H9 (cell line): Measurements from ENCODE around the gene GPC6. TPM values are rescaled to one million over a fixed set of nuclear protein-coding genes. Genes with fewer than 3 reads are reported as not detected.

Experiments
- DNase-seq: peaks from one replicate; pipeline ENCODE4 v3.0.0-alpha.2; 2017
- H2AFZ ChIP-seq: one replicate; pipeline ENCODE4 v1.6.1; 2013; ENCODE audit warnings: mild to moderate bottlenecking, low read length, control low read depth, moderate library complexity
- H2AK5ac ChIP-seq: 2 replicates; pipeline ENCODE4 v1.6.1; 2013; ENCODE audit warnings: low read length, control low read depth, mixed read lengths; ENCODE audit not compliant: insufficient read length
- H2BK120ac ChIP-seq: one replicate; pipeline ENCODE4 v1.6.1; 2013; ENCODE audit warnings: low read depth, mild to moderate bottlenecking, low read length, control low read depth, inconsistent platforms; ENCODE audit not compliant: poor library complexity, severe bottlenecking
- H2BK12ac ChIP-seq: 2 replicates; pipeline ENCODE4 v1.6.1; 2013; ENCODE audit warnings: low read length, control low read depth, mixed read lengths, low read depth; ENCODE audit not compliant: insufficient read length
- H2BK15ac ChIP-seq: 2 replicates; pipeline ENCODE4 v1.6.1; 2013; ENCODE audit warnings: low read depth, low read length, control low read depth
- H2BK20ac ChIP-seq: one replicate; pipeline ENCODE4 v1.6.1; 2013; ENCODE audit warnings: low read depth, mild to moderate bottlenecking, low read length, control low read depth, inconsistent platforms; ENCODE audit not compliant: poor library complexity, severe bottlenecking
- H2BK5ac ChIP-seq: 2 replicates; pipeline ENCODE4 v1.6.1; 2013; ENCODE audit warnings: low read length, control low read depth, mixed read lengths; ENCODE audit not compliant: insufficient read length
- H3K14ac ChIP-seq: 2 replicates; pipeline ENCODE4 v1.6.1; 2013; ENCODE audit warnings: low read length, control low read depth; ENCODE audit not compliant: insufficient read depth
- H3K18ac ChIP-seq: 2 replicates; pipeline ENCODE4 v1.6.1; 2013; ENCODE audit warnings: low read depth, mild to moderate bottlenecking, mixed read lengths, low read length, control low read depth; ENCODE audit not compliant: insufficient read length
- H3K23ac ChIP-seq: 2 replicates; pipeline ENCODE4 v1.6.1; 2013; ENCODE audit warnings: low read length, control low read depth, mixed read lengths, low read depth; ENCODE audit not compliant: insufficient read length
- H3K23me2 ChIP-seq: 2 replicates; pipeline ENCODE4 v1.6.1; 2013; ENCODE audit warnings: low read depth, mild to moderate bottlenecking, mixed read lengths, low read length, control low read depth; ENCODE audit not compliant: insufficient read length, poor library complexity, severe bottlenecking
- H3K27ac ChIP-seq: 2 replicates; pipeline ENCODE4 v1.5.1; 2013; ENCODE audit warnings: low read length, control low read depth, mixed read lengths, low read depth; ENCODE audit not compliant: insufficient read length
- H3K27me3 ChIP-seq: 2 replicates; pipeline ENCODE4 v1.6.1; 2013; ENCODE audit warnings: low read length, control low read depth, inconsistent platforms; ENCODE audit not compliant: insufficient read depth
- H3K4ac ChIP-seq: 2 replicates; pipeline ENCODE4 v1.6.1; 2013; ENCODE audit warnings: low read depth, mild to moderate bottlenecking, control low read depth, inconsistent platforms, low read length, moderate library complexity
- H3K4me1 ChIP-seq: 2 replicates; pipeline ENCODE4 v1.6.1; 2013; ENCODE audit warnings: low read length, control low read depth, inconsistent platforms; ENCODE audit not compliant: insufficient read depth
- H3K4me2 ChIP-seq: 2 replicates; pipeline ENCODE4 v1.6.1; 2013; ENCODE audit warnings: low read length, control low read depth, mixed read lengths; ENCODE audit not compliant: insufficient read length, insufficient read depth
- H3K56ac ChIP-seq: 2 replicates; pipeline ENCODE4 v1.6.1; 2013; ENCODE audit warnings: low read depth, mild to moderate bottlenecking, mixed read lengths, low read length, control low read depth; ENCODE audit not compliant: insufficient read length
- H3K79me1 ChIP-seq: 2 replicates; pipeline ENCODE4 v1.6.1; 2013; ENCODE audit warnings: low read depth, mild to moderate bottlenecking, moderate library complexity, low read length, control low read depth, inconsistent platforms; ENCODE audit not compliant: insufficient read depth, poor library complexity, severe bottlenecking
- H3K79me2 ChIP-seq: 2 replicates; pipeline ENCODE4 v1.6.1; 2013; ENCODE audit warnings: low read length, control low read depth, inconsistent platforms; ENCODE audit not compliant: insufficient read depth
- H3K9ac ChIP-seq: 2 replicates; pipeline ENCODE4 v1.6.1; 2013; ENCODE audit warnings: low read length, control low read depth, mixed read lengths; ENCODE audit not compliant: insufficient read length; ENCODE audit errors: extremely low read depth
- H3K9me3 ChIP-seq: one replicate; pipeline ENCODE4 v1.6.1; 2013; ENCODE audit warnings: low read depth, low read length, inconsistent platforms; ENCODE audit not compliant: control insufficient read depth
- H3T11ph ChIP-seq: one replicate; pipeline ENCODE4 v1.6.1; 2013; ENCODE audit warnings: mild to moderate bottlenecking, low read length, control low read depth, inconsistent platforms
- H4K20me1 ChIP-seq: one replicate; pipeline ENCODE4 v1.6.1; 2013; ENCODE audit not compliant: control insufficient read depth, insufficient read length, insufficient read depth
- H4K5ac ChIP-seq: 2 replicates; pipeline ENCODE4 v1.6.1; 2013; ENCODE audit warnings: low read depth, mild to moderate bottlenecking, mixed read lengths, low read length, control low read depth; ENCODE audit not compliant: insufficient read length
- H4K8ac ChIP-seq: replicated peaks from 2 replicates; pipeline ENCODE4 v1.6.1; 2013; ENCODE audit warnings: low read length, control low read depth, mixed read lengths, low read depth; ENCODE audit not compliant: insufficient read length
- H4K91ac ChIP-seq: 2 replicates; pipeline ENCODE4 v1.6.1; 2013; ENCODE audit warnings: low read depth, mild to moderate bottlenecking, moderate library complexity, mixed read lengths, low read length, control low read depth; ENCODE audit not compliant: insufficient read length
- H3K27ac Mint-ChIP-seq, 3 experiments: 2 replicates in 2 of 3; 3 replicates in 1 of 3; pipeline ENCODE4 v1.8.0; 2020 to 2021; ENCODE audit warnings: mixed read lengths in 3 of 3, mild to moderate bottlenecking in 1 of 3, moderate library complexity in 1 of 3
- H3K27me3 Mint-ChIP-seq: 2 replicates; pipeline ENCODE4 v1.8.0; 2021; ENCODE audit warnings: low read depth, mild to moderate bottlenecking, moderate library complexity, mixed read lengths
- H3K36me3 Mint-ChIP-seq, 3 experiments: 2 replicates in 2 of 3; 3 replicates in 1 of 3; pipeline ENCODE4 v1.8.0; 2020 to 2021; ENCODE audit warnings: low read depth in 3 of 3, mixed read lengths in 3 of 3; ENCODE audit not compliant: insufficient read depth in 1 of 3
- H3K4me1 Mint-ChIP-seq, 2 experiments: 2 replicates each; pipeline ENCODE4 v1.8.0; 2020; ENCODE audit warnings: mixed read lengths in 2 of 2
- H3K4me3 Mint-ChIP-seq, 2 experiments: 2 replicates in 1 of 2; 3 replicates in 1 of 2; pipeline ENCODE4 v1.8.0; 2020 to 2021; ENCODE audit warnings: mild to moderate bottlenecking in 2 of 2, mixed read lengths in 2 of 2, moderate library complexity in 1 of 2
- H3K9me3 Mint-ChIP-seq, 2 experiments: 2 replicates in 1 of 2; 3 replicates in 1 of 2; pipeline ENCODE4 v1.8.0; 2020; ENCODE audit warnings: mild to moderate bottlenecking in 2 of 2, mixed read lengths in 2 of 2, moderate library complexity in 1 of 2
- CTCF ChIP-seq: fragments of 200-600 bp; sonication (generic); conservative IDR thresholded peaks from 3 replicates; pipeline ENCODE4 v1.8.0; 2021; ENCODE audit warnings: antibody characterized with exemption, mild to moderate bottlenecking
- WGBS: extraction: QIAGEN DNeasy Blood & Tissue Kit; methylation state at CpG from one replicate; pipeline ENCODE4 v1.1.7; 2013; ENCODE audit warnings: missing lambda C conversion rate, low lambda C conversion rate, mixed read lengths; ENCODE audit not compliant: insufficient read length; ENCODE audit errors: extremely low coverage; 5-methylcytosine and 5-hydroxymethylcytosine counted together
- total RNA-seq: library from RNA; stranded (reverse); gene quantifications from 2 replicates; pipeline ENCODE4 v1.2.1, GENCODE V29; 2021

Gene GPC6
- total RNA-seq, 1 experiment from 2014 or later: 15.6 TPM

- no peak for TF ChIP-seq CTCF
- DNase-seq: no peak
Measured at GRCh38 chr13:94332359-94333096, 1105.9 kb downstream of the GPC6 start.

More at GRCh38 chr13:94332359-94333096, 1105.9 kb downstream of the GPC6 start:
- 100% methylated on average over 3 of the region's 10 CpGs for WGBS
- no peak overlapping the region for H2BK120ac ChIP-seq
- no peaks in the 10 kb centered on the region for H4K20me1 ChIP-seq
- H3K9me3 ChIP-seq: no peaks in the 10 kb centered on the region
- Mint-ChIP-seq H3K27ac (no peak overlapping the region), H3K36me3 (no peaks in the 10 kb centered on the region), H3K27me3 (no peaks in the 10 kb centered on the region), H3K9me3 (no peaks in the 10 kb centered on the region), H3K4me1 (peaks cover under 1 to 5% of the 10 kb centered on the region in 2 experiments; a peak in 1 of 4 replicates), H3K4me3 (no peak overlapping the region)
- no peak overlapping the region for H2AFZ ChIP-seq
- H3K27me3 ChIP-seq: no peaks in the 10 kb centered on the region
- H2BK12ac ChIP-seq: no peak overlapping the region
- no peak overlapping the region for H3K56ac ChIP-seq
- no peak overlapping the region for H3K4me2 ChIP-seq
- H3K23ac ChIP-seq: no peak overlapping the region
- H3K4me1 ChIP-seq: no peaks in the 10 kb centered on the region
- no peak overlapping the region for H4K8ac ChIP-seq
- no peak overlapping the region for H4K91ac ChIP-seq
- no peaks in the 10 kb centered on the region for H3K79me2 ChIP-seq
- no peak overlapping the region for H2AK5ac ChIP-seq
- H3K4ac ChIP-seq: no peak overlapping the region
- no peak overlapping the region for H3K18ac ChIP-seq
- no peak overlapping the region for H3T11ph ChIP-seq
- no peak overlapping the region for H4K5ac ChIP-seq
- no peak overlapping the region for H2BK15ac ChIP-seq
- H3K27ac ChIP-seq: no peak overlapping the region
- no peak overlapping the region for H2BK5ac ChIP-seq
- H3K79me1 ChIP-seq: no peaks in the 10 kb centered on the region
- no peak overlapping the region for H2BK20ac ChIP-seq
- H3K23me2 ChIP-seq: no peaks in the 10 kb centered on the region
- no peak overlapping the region for H3K14ac ChIP-seq
- H3K9ac ChIP-seq: no peak overlapping the region
